ENCODE measurements around the gene ENPP1.

ENPP1 gene

GRCh38 chr6:131787766-131788712 lies 19.8 kb upstream of the ENPP1 start:
- DNase-seq = no peak

GRCh38 chr6:131789219-131789618 lies 18.6 kb upstream of the ENPP1 start:
- no peak for DNase-seq

GRCh38 chr6:131791476-131791875 lies 16.3 kb upstream of the ENPP1 start:
- no peak for DNase-seq

GRCh38 chr6:131792091-131792496 lies 15.7 kb upstream of the ENPP1 start:
- DNase-seq = peak; percentile 19

- DNase-seq = no peak
Measured at GRCh38 chr6:131795366-131795765, 12.5 kb upstream of the ENPP1 start.

GRCh38 chr6:131802347-131802746 lies 5.5 kb upstream of the ENPP1 start:
- DNase-seq = no peak

- no peak for DNase-seq
Measured at GRCh38 chr6:131803007-131803769, 4.6 kb upstream of the ENPP1 start.

- no peak for DNase-seq
Measured at GRCh38 chr6:131804131-131804530, 3.7 kb upstream of the ENPP1 start.

- no peak for DNase-seq
Measured at GRCh38 chr6:131807321-131807643, 538 bp upstream of the ENPP1 start.

GRCh38 chr6:131808460-131809269 lies 845 bp downstream of the ENPP1 start:
- DNase-seq = no peak

- no peak for DNase-seq
Measured at GRCh38 chr6:131811500-131811899, 3.7 kb downstream of the ENPP1 start.

GRCh38 chr6:131813991-131814390 lies 6.2 kb downstream of the ENPP1 start:
- no peak for DNase-seq

GRCh38 chr6:131816869-131817268 lies 9.0 kb downstream of the ENPP1 start:
- DNase-seq = no peak

GRCh38 chr6:131819572-131820124 lies 11.8 kb downstream of the ENPP1 start:
- DNase-seq = no peak

- DNase-seq = no peak
Measured at GRCh38 chr6:131821010-131821807, 13.4 kb downstream of the ENPP1 start.

- DNase-seq = no peak
Measured at GRCh38 chr6:131822119-131822518, 14.3 kb downstream of the ENPP1 start.

GRCh38 chr6:131823276-131823902 lies 15.6 kb downstream of the ENPP1 start:
- no peak for DNase-seq

- no peak for DNase-seq
Measured at GRCh38 chr6:131825946-131826345, 18.1 kb downstream of the ENPP1 start.

- no peak for DNase-seq
Measured at GRCh38 chr6:131828080-131828479, 20.3 kb downstream of the ENPP1 start.

- no peak for DNase-seq
Measured at GRCh38 chr6:131828951-131829350, 21.1 kb downstream of the ENPP1 start.

- no peak for DNase-seq
Measured at GRCh38 chr6:131831392-131831791, 23.6 kb downstream of the ENPP1 start.

GRCh38 chr6:131831886-131832285 lies 24.1 kb downstream of the ENPP1 start:
- no peak for DNase-seq

Measured in 8988T (cell line).